Activated naive CD8-positive, alpha-beta T cell treated with anti-CD3 and anti-CD28 coated beads, Interleukin-2, amount 50 U/mL, for 16 hours (primary cell): Measurements from ENCODE around the gene JAK1.
"Not testable (repeated sequence)": the region's sequence is repeated elsewhere in the genome, so short reads cannot be mapped to it uniquely, and the experiment has no call there.

Source experiments
- DNase-seq: peaks from one replicate; pipeline ENCODE4 v3.0.0-alpha.2; 2020; ENCODE audit warnings: low read depth, low spot score

JAK1 gene

DNA sequence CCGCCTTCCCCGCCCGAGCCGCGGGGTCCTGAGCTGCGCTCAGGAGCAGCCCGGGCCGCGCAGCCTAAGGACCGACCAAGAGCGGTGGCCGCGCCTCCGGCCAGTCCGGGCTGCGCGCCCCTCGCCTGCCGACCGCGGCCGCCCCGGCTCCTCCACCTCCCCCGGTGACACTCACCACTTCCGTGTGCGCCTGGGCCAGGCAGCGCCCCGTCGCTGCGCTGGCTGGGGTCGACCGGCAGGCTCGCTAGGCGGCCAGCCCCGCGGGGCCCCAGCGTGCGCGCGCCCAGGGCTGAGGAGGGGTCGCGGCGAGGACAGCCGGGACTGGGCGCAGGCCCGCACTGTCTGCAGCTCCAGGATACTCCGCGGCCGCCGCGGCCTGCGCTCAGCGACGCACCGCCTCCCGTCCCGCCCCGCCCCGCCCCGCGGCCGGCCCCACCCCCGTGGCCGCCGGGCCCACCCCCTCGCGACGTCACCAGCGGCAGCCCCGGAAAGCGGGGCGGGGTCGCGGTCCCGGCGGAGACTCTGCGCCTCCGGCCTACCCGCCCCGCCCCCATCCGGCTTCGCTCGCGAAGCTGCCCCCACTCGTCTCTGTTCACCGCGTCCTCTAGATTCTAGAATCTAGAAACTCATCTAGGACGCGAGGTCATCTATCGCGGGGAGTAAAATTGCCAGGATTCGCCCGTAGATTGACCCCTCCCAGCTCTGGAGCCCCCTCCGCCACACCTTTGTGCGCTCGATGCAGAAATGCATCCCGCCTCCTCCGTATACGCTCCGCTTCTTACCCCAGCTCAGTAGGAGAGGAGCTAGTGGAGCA is at the start of gene JAK1:
Gene JAK1 (minus strand): TSS at position 392 of the 814 bp plus-strand sequence. CDS start 80,285 bp downstream, outside the sequence.
- peak; percentile 73 for DNase-seq

DNA sequence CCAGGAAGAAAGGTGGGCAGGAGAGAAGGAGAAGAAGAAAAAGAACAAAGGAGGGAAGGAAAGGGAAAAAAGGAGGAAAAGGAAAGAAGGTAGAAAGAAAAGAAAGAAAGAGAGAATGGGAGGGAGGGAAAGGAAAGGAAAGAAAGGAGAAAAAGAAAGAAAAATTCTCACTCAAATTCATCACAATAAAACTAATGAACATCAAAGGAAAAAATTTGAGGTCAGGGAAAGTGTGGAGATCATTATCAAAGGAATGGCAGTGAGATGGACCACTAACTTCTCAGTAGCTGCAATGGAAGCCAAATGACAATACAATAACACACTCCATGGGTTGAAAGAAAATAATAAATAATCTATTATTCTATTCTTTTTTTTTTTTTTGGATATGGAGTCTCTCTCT is 48.0 kb upstream of the JAK1 start:
- DNase-seq, result no peak

DNA sequence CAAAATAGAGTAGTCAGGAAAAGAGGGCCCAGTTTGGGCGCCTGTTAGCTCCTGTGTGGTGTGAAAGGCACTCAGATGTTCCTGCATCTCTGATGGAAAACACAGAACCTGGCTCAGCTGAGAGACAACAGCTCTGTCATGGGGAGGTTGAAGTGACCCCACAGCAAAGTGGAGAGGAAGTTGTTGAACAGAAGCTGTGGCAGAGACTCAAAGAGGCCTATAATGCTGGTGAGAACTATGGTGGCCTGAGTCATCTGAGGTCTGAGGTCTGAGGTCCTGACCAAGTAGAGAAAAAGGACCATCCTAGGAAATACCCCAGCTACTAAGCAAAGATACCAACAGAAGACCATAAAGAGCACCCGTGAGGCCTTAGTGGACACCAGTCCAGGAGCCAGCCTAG is 45.6 kb upstream of the JAK1 start:
- no peak for DNase-seq

- no peak for DNase-seq
Observed at GRCh38 chr1:65009724-65010420, 43.5 kb upstream of the JAK1 start.

DNA sequence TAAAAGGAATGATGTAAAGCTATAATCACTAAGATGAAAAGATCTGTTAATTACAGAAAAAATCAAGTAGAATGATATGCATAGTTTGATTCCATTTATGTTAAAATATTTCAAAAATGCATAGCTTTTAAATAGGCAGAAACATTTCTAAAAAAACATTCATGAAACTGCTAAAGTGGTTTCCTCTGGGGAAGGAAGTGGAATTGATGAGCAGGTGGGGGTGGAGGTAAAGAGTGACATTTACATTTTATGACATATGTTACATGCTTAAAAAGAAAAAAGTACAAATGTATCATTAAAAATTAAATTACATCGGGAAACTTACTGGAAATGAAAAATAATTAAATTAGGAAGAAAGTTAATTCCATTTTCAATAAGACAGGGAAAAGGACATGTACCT is 42.8 kb upstream of the JAK1 start:
- no peak for DNase-seq

DNA sequence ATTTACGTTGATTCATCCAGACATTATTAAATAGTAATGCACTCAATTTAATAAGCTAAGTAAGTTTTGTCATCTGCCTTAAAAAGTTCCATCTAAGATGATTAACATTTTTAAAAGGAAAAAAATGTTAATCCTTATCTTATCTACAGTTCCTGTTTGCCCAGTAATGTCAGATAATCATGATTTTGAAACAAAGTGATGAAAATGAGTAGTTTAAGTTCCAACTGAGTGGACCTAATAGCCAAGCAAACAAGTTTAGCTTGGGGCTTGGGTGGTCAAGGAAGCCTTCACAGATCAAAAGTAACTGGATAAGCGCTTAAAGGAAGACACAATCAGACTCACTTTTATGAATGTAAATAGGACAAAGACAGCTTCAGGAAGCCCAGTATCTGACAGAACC is 40.5 kb upstream of the JAK1 start:
- no peak for DNase-seq

- DNase-seq, result no peak
Observed at GRCh38 chr1:65003316-65003664, 36.9 kb upstream of the JAK1 start.

GRCh38 chr1:65002508-65003315 is 36.4 kb upstream of the JAK1 start:
- peak; percentile 16 for DNase-seq

GRCh38 chr1:65002156-65002507 is 35.8 kb upstream of the JAK1 start:
- DNase-seq, result no peak

GRCh38 chr1:65001231-65001792 is 35.0 kb upstream of the JAK1 start:
- peak; percentile 47 for DNase-seq

DNA sequence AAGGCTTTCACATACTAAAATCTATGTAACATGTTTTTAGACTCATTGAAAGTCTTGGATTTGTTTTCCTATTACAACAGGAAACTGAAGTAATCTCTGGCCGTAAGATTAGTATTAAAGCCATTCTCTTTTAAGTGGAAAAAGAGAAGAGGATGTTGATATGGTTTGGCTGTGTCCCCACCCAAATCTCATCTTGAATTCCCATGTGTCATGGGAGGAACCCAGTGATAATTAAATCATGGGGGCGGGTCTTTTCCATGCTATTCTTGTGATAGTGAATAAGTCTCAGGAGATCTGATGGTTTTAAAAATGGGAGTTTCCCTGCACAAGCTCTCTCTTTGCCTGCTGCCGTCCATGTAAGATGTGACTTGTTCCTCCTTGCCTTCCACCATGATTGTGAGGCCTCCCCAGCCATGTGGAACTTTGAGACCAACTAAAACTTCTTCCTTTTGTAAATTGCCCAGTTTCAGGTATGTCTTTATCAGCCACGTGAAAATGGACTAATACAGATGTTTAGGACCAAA is 32.1 kb upstream of the JAK1 start:
- DNase-seq, result not testable (repeated sequence)

DNA sequence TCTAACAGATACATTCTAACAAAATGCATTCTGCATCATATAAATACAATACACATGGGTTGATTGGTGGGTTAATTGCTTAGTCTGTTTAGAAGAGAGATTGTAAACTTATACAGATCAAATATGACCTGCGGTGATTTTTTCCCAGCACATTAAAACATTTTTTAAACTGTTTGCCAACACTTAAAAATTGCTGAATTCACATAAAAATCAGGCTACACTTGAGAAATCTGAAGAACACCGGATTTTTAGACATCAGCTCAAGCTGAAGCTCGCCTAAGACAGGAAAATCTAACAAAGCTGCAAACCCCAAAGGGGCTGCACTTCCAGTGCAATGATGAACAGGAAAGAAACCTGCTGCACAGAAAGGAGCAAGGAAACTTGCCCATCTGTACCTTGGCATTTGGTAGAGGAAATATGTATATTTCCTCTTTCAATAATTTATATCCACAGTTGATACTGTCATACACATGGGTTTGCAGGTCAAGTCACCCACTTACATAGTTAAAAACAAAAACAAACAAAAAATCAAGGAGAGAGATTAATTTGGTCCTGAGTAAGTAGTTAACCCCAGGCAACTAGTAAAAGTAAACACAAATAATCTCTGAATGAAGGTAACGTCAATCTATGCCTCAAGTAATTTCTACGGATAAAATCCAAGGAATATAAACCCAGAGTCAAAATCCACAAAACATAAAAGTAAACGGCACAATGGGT is 30.4 kb upstream of the JAK1 start:
- DNase-seq, result no peak

DNA sequence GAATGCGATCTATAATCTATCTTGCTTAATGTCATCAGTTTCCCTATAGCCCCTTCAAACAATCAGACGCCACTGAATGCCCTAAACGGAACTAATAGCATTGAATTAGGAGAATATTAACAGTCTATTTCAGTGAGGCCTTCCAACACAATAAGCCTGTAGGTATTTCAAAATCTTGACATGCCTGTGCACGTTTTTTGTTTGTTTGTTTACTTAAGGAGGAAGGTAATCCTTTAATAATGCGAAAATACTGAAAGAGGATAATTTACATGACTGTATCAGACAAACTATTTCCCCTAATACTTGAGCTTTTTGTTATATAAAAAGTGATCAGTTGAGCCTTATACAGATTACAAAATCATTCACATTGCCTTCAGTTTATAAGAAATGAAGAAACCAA is 29.0 kb upstream of the JAK1 start:
- no peak for DNase-seq

DNA sequence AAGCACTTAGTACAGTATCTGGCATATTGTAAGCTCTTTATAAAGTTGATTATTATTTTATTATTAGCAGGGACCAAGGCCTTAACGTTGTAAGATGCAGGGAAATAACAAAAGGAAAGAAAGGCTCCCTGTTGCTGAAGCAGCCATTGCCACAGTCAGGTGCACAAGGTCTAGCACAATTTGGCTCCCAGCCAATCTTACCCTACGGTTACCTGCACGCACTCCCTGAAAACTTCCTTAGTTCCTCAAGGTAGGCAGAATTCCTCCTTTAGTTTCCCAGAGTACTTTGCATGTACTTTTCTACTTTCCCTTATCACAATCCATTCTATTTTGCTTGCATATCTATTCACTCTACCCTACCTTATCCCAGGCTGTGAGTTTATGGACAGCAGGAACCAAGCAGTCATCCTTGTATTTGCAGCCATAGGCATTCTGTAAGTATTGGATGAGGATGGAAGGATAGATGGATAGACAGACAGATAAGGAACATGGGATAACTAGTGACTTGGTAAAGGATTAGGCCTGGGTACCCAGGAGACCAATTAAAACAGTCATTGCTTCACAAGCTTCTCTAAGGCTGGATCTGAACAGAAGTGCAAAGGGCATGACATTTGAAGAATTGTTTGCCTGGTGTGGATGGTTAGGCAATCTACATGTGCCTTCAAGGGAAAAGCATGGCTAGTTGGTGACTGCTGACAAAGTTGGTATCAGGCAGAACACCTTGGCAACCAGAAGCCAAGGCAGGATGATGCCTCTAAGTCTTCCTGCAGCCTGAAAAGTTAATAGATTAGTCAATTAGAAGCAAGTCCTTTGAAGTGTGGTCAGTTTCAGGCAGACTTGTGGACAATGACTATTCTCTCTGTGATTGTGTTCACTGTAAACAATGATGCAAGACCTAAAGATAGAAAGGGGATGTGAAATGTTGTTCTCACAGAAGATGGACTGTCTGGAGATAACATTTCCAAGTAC is 20.8 kb upstream of the JAK1 start:
- DNase-seq, result no peak

- DNase-seq, result no peak
Observed at GRCh38 chr1:64984737-64985136, 18.4 kb upstream of the JAK1 start.

GRCh38 chr1:64984106-64984505 is 17.8 kb upstream of the JAK1 start:
- no peak for DNase-seq

DNA sequence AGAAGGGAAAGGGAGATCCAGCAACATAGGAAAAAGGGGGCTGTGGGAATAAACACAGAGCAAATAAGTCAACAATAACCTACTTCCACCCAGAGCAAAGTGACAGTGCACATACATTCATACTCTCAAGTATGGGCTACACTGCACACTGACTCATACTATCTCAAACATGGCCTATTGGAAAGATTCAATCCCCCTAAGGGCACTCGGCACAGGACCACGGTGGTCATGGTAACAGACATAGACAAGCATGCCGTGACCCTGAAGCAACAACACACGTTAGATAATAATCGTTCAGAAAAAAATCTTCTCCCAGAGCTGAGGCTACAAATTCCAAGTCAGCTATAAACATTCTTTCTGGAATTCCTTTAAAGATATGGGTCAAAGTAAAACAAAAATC is 16.8 kb upstream of the JAK1 start:
- DNase-seq, result no peak

GRCh38 chr1:64981601-64982533 is 15.5 kb upstream of the JAK1 start:
- DNase-seq, result no peak
